Endothelial cell of umbilical vein (primary cell): Measurements from ENCODE around the gene C9orf153. TPM values are rescaled to one million over a fixed set of nuclear protein-coding genes. Genes with fewer than 3 reads are reported as not detected.

ENCODE experiments used
- BruUV-seq: library from RNA; stranded (reverse); fragments of 400-500 nt; replicated peaks from 2 replicates; lab custom pipeline; 2021; lab: Mats Ljungman, UMichigan
- CTCF ChIA-PET: fragments of 300-600, 350-600 bp; sonication (Branson Sonifier 250); formaldehyde crosslinking; loops from one replicate; lab custom pipeline; 2021; ENCODE audit warnings: antibody characterized with exemption, inconsistent platforms; lab: Charles Lee
- POLR2A ChIA-PET: fragments of 300-600, 350-600 bp; sonication (Branson Sonifier 250); formaldehyde crosslinking; loops from one replicate; lab custom pipeline; 2021; ENCODE audit warnings: antibody characterized with exemption, inconsistent platforms; lab: Charles Lee
- DNase-seq: peaks from one replicate; pipeline ENCODE4 v3.0.0-alpha.2; 2011; ENCODE audit warnings: low read depth, low spot score
- FAIRE-seq: peaks from 2 replicates; lab custom pipeline; 2011; peaks lifted over from hg19 to GRCh38; lab: Jason Lieb, UNC
- H2AFZ ChIP-seq: 2 replicates; pipeline ENCODE4 v1.6.0; 2012; ENCODE audit warnings: low read depth, low read length, control low read depth, inconsistent platforms
- H3K27ac ChIP-seq: 2 replicates; pipeline ENCODE4 v1.5.1; 2011; ENCODE audit warnings: low read depth, mild to moderate bottlenecking, control low read depth, low read length, moderate library complexity; ENCODE audit not compliant: insufficient read depth
- H3K27me3 ChIP-seq, 2 experiments: 2 replicates each; pipeline versions ENCODE4 v1.6.0 to v1.6.1; 2011; ENCODE audit warnings: low read length in 2 of 2, mixed read lengths in 1 of 2; ENCODE audit not compliant: control insufficient read depth in 2 of 2, insufficient read depth in 2 of 2
- H3K36me3 ChIP-seq, 2 experiments: 2 replicates in 1 of 2; 3 replicates in 1 of 2; pipeline ENCODE4 v1.5.1; 2011; ENCODE audit warnings: low read length in 2 of 2, mild to moderate bottlenecking in 1 of 2, moderate library complexity in 1 of 2; ENCODE audit not compliant: control insufficient read depth in 2 of 2, insufficient read depth in 2 of 2; ENCODE audit errors: extremely low read depth in 1 of 2
- H3K4me1 ChIP-seq: 3 replicates; pipeline ENCODE4 v1.5.1; 2011; ENCODE audit warnings: mild to moderate bottlenecking, low read length; ENCODE audit not compliant: control insufficient read depth, insufficient read depth; ENCODE audit errors: extremely low read depth
- H3K4me2 ChIP-seq: 2 replicates; pipeline ENCODE4 v1.6.1; 2011; ENCODE audit warnings: low read length, control low read depth, mixed read lengths; ENCODE audit not compliant: insufficient read depth
- H3K4me3 ChIP-seq, 3 experiments: fragments of 200-600 bp in 1 of 3; sonication (generic), shearing (Covaris generic) in 1 of 3; replicated peaks in 1 of 3; 2 replicates each; pipeline ENCODE4 v1.5.1; 2011 to 2016; ENCODE audit warnings: control low read depth in 3 of 3, low read length in 3 of 3, mild to moderate bottlenecking in 2 of 3, inconsistent platforms in 1 of 3, low read depth in 1 of 3, moderate library complexity in 1 of 3; ENCODE audit not compliant: insufficient read depth in 1 of 3
- H3K79me2 ChIP-seq: 2 replicates; pipeline ENCODE4 v1.6.0; 2012; ENCODE audit warnings: low read length, inconsistent platforms; ENCODE audit not compliant: control insufficient read depth, insufficient read depth
- H3K9ac ChIP-seq: replicated peaks from 2 replicates; pipeline ENCODE3; 2011; ENCODE audit warnings: low read length, control low read depth; ENCODE audit not compliant: insufficient read depth; ENCODE audit errors: extremely low read depth
- H3K9me1 ChIP-seq: replicated peaks from 3 replicates; pipeline ENCODE4 v1.6.0; 2011; ENCODE audit warnings: mild to moderate bottlenecking, low read length; ENCODE audit not compliant: control insufficient read depth, insufficient read depth; ENCODE audit errors: extremely low read depth
- H3K9me3 ChIP-seq: replicated peaks from 2 replicates; pipeline ENCODE4 v1.5.1; 2012; ENCODE audit warnings: low read length, inconsistent platforms; ENCODE audit not compliant: control insufficient read depth, insufficient read depth
- H4K20me1 ChIP-seq: replicated peaks from 2 replicates; pipeline ENCODE3; 2011; ENCODE audit warnings: mild to moderate bottlenecking, low read length; ENCODE audit not compliant: control insufficient read depth, insufficient read depth; ENCODE audit errors: extremely low read depth
- EZH2 ChIP-seq: IDR thresholded peaks from 2 replicates; pipeline ENCODE4 v1.6.1; 2012; ENCODE audit warnings: borderline replicate concordance, low read depth, mild to moderate bottlenecking, moderate library complexity, low read length, inconsistent platforms; ENCODE audit not compliant: severe bottlenecking
- FOS ChIP-seq: IDR thresholded peaks from 2 replicates; pipeline ENCODE4 v1.6.1; 2011; ENCODE audit warnings: mild to moderate bottlenecking, low read length, moderate library complexity, borderline replicate concordance; ENCODE audit not compliant: insufficient read depth
- GATA2 ChIP-seq: IDR thresholded peaks from 2 replicates; pipeline ENCODE4 v1.7.0; 2011; ENCODE audit warnings: low read depth, mild to moderate bottlenecking, moderate library complexity, mixed read lengths, low read length; ENCODE audit not compliant: insufficient read length, insufficient read depth
- JUN ChIP-seq: IDR thresholded peaks from 2 replicates; pipeline ENCODE4 v1.6.1; 2011; ENCODE audit warnings: borderline replicate concordance, low read depth; ENCODE audit not compliant: insufficient read length, insufficient read depth
- MYC ChIP-seq: IDR thresholded peaks from one replicate; pipeline ENCODE4 v1.6.1; 2011; ENCODE audit warnings: mild to moderate bottlenecking, low read depth, low read length
- POLR2A ChIP-seq: IDR thresholded peaks from 2 replicates; pipeline ENCODE4 v1.6.1; 2012; ENCODE audit warnings: low read depth, mild to moderate bottlenecking, control low read depth, low read length
- POLR2AphosphoS5 ChIP-seq: IDR thresholded peaks from 2 replicates; pipeline ENCODE4 v1.6.1; 2012; ENCODE audit warnings: low read depth, mild to moderate bottlenecking, control low read depth, low read length, moderate library complexity; ENCODE audit not compliant: insufficient read depth
- dilution Hi-C: fragments of 300-500 bp; cut with MboI; formaldehyde crosslinking; loops from one replicate; pipeline ENCODE4 v1.15.0; 2019; ENCODE audit warnings: low sequenced_read_pairs; ENCODE audit not compliant: extremely low pct_ligation_motif_present
- intact Hi-C: fragments of 100-400 bp; cut with micrococcal nuclease; formaldehyde crosslinking; loops from one replicate; pipeline ENCODE4 v1.10.0; 2022
- polyA plus RNA-seq, 4 experiments: library from polyadenylated mRNA; depleted of rRNA in 3 of 4; stranded (reverse) in 3 of 4; unstranded in 1 of 4; fragments of >200 nt; gene quantifications; 2 replicates each; pipeline versions ENCODE4 v1.2.1 to v1.2.3, GENCODE V29; 2011 to 2012; ENCODE audit warnings: missing spikeins in 1 of 4
- total RNA-seq: library from RNA; stranded (reverse); gene quantifications from 2 replicates; pipeline ENCODE4 v1.2.3, GENCODE V29; 2021
- TF ChIP-seq, protein P1 (sequence below): IDR thresholded peaks from 2 replicates; pipeline ENCODE4 v1.6.1; 2011; ENCODE audit not compliant: insufficient read depth, insufficient read length
- TF ChIP-seq, protein P2 (sequence below), 2 donors: IDR thresholded peaks; 1 replicate in 1 of 2; 2 replicates in 1 of 2; pipeline ENCODE4 v1.5.1; 2011; ENCODE audit warnings: low read length in 2 of 2, mild to moderate bottlenecking in 2 of 2, moderate library complexity in 2 of 2, control low read depth in 1 of 2, inconsistent platforms in 1 of 2, low read depth in 1 of 2; ENCODE audit not compliant: insufficient read depth in 1 of 2; ENCODE audit errors: extremely low read depth in 1 of 2

C9orf153 gene
- total and polyA plus RNA-seq, 2 donors (not counting 3 experiments of a cell fraction or from before 2014, with no cell fraction given) = 0.66 TPM; not detected in 1

GRCh38 chr9:86304236-86304730 lies 44.8 kb upstream of the C9orf153 start:
- Histone ChIP-seq H3K79me2 (no peaks in the 10 kb centered on the region), H3K9me1 (no peaks in the 10 kb centered on the region), H2AFZ (no peak overlapping the region), H4K20me1 (no peaks in the 10 kb centered on the region), H3K36me3 (peaks cover 16% of the 10 kb centered on the region in 2 experiments), H3K27ac (no peak overlapping the region), H3K27me3 (no peaks in the 10 kb centered on the region), H3K9ac (no peak overlapping the region), H3K4me3 (no peak overlapping the region), H3K4me1 (peaks cover 7% of the 10 kb centered on the region), H3K4me2 (no peak overlapping the region), H3K9me3 (no peaks in the 10 kb centered on the region)
- intact Hi-C loops = no loop called here
- DNase-seq = peak; percentile 39
- no TSS peak for BruUV-seq
- POLR2A ChIA-PET = no interaction called here
- no peak for FAIRE-seq
- CTCF ChIA-PET = interaction anchor here (1.5 kb wide), 1 partner anchor 9 kb away, joined by 6 read pairs; no protein-coding TSS in a partner anchor
- TF ChIP-seq, protein P1, sequence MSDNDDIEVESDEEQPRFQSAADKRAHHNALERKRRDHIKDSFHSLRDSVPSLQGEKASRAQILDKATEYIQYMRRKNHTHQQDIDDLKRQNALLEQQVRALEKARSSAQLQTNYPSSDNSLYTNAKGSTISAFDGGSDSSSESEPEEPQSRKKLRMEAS = no peak
- TF ChIP-seq GATA2 = no peak
- TF ChIP-seq POLR2A = no peak
- TF ChIP-seq POLR2AphosphoS5 = no peak
- TF ChIP-seq, protein P2, sequence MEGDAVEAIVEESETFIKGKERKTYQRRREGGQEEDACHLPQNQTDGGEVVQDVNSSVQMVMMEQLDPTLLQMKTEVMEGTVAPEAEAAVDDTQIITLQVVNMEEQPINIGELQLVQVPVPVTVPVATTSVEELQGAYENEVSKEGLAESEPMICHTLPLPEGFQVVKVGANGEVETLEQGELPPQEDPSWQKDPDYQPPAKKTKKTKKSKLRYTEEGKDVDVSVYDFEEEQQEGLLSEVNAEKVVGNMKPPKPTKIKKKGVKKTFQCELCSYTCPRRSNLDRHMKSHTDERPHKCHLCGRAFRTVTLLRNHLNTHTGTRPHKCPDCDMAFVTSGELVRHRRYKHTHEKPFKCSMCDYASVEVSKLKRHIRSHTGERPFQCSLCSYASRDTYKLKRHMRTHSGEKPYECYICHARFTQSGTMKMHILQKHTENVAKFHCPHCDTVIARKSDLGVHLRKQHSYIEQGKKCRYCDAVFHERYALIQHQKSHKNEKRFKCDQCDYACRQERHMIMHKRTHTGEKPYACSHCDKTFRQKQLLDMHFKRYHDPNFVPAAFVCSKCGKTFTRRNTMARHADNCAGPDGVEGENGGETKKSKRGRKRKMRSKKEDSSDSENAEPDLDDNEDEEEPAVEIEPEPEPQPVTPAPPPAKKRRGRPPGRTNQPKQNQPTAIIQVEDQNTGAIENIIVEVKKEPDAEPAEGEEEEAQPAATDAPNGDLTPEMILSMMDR (IDR thresholded peaks at IDR 0.05; ENCODE audit: extremely low read depth in 1 of 2, insufficient read depth in 1 of 2, low read depth in 1 of 2, low read length in 2 of 2) = no peak
- TF ChIP-seq JUN = no peak
- no peak for TF ChIP-seq MYC
- TF ChIP-seq FOS = no peak
- TF ChIP-seq EZH2 = no peak
- dilution Hi-C loops = no loop called here
